ENCODE data around the gene CEACAM7. TPM values are rescaled to one million over a fixed set of nuclear protein-coding genes. Genes with fewer than 3 reads are reported as not detected.

The CEACAM7 gene
- not detected in 2 replicates for total RNA-seq (2016; rRNA removed; fragmentation: Illumina TruSeq; extraction: Trizol)
- not detected in 2 replicates for total RNA-seq (2016; cell fraction: cytosol; rRNA removed; fragmentation: Illumina TruSeq; extraction: Trizol; ENCODE audit: low read depth)
- not detected in 2 replicates for total RNA-seq (2016; cell fraction: insoluble cytoplasmic fraction; rRNA removed; fragmentation: Illumina TruSeq; extraction: Trizol)
- total RNA-seq (2016; cell fraction: membrane; rRNA removed; fragmentation: Illumina TruSeq; extraction: Trizol), result not detected in 2 replicates
- not detected in 2 replicates for total RNA-seq (2016; cell fraction: nucleus; rRNA removed; fragmentation: Illumina TruSeq; extraction: Trizol)
- not detected in 2 replicates for polyA plus RNA-seq (2011; rRNA removed)
- not detected in 2 replicates for polyA plus RNA-seq (2011; cell fraction: cytosol; rRNA removed)
- not detected in 2 replicates for polyA plus RNA-seq (2011; cell fraction: nucleus; rRNA removed)
- not detected in 2 replicates for polyA plus RNA-seq (2012)
- not detected in 2 replicates for polyA plus RNA-seq (2016; cell fraction: cytosol; fragmentation: Illumina TruSeq; extraction: Trizol; ENCODE audit: low read depth)
- not detected in 2 replicates for polyA plus RNA-seq (2016; cell fraction: insoluble cytoplasmic fraction; fragmentation: Illumina TruSeq; extraction: Trizol; ENCODE audit: low read depth)
- not detected in 2 replicates for polyA plus RNA-seq (2016; cell fraction: membrane; fragmentation: Illumina TruSeq; extraction: Trizol; ENCODE audit: low read depth)
- not detected in 2 replicates for polyA plus RNA-seq (2016; cell fraction: nucleus; fragmentation: Illumina TruSeq; extraction: Trizol; ENCODE audit: insufficient read depth, low read depth)
- polyA minus RNA-seq (2011; rRNA and poly(A)+ RNA removed; ENCODE audit: low replicate concordance), result not detected in 2 replicates
- polyA minus RNA-seq (2011; cell fraction: cytosol; rRNA and poly(A)+ RNA removed), result not detected in 2 replicates
- polyA minus RNA-seq (2011; cell fraction: nucleus; rRNA and poly(A)+ RNA removed), result not detected in 2 replicates
- not detected for Bru-seq, nascent RNA
- BruChase-seq, experiment 1, labeled RNA remaining after a 6-hour chase, result not detected
- BruChase-seq, experiment 2, labeled RNA remaining after a 2-hour chase, result not detected
- long read RNA-seq, experiment 1, result 0 reads
- long read RNA-seq, experiment 2, result 0 reads

DNA sequence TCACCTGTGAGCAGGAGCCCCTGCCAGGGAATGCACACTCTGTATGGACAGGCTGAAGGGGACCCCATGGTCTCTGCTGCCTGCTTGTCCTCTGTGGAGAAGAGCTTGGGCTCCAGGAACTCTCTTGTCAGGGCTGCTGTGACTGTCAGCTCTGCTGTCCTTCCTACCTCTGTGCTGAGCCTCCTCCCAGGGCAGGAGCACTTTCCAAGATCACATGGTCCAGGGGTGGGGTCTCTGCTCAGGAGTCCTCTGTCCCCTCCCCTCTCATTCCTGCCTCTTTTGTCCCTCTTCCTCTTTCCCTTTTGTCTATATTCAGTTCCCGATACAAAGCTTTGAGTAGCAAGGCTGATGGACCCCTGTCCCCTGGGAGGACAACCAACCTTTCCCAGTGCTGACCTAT, at the start of gene CEACAM7:
CEACAM7 (minus strand) TSS at position 173 of the 400 bp plus-strand sequence; CDS start at position 68, 105 bp downstream.
- Histone ChIP-seq H3K4me3 (replicated peaks in 1 of 3; ENCODE audit: insufficient read depth in 1 of 3, low read depth in 2 of 3, low read length in 3 of 3) (no peak within 1 kb of the TSS), H3K4me2 (ENCODE audit: low read depth, low read length) (no peak within 1 kb of the TSS), H3K27me3 (ENCODE audit: control insufficient read depth in 1 of 2, insufficient read depth in 2 of 2, low read length in 2 of 2) (peaks cover 0 to under 1% of the 10 kb centered on the region in 2 experiments; a peak in 2 of 5 replicates), H3K9me3 (ENCODE audit: low read length) (no peaks in the 10 kb centered on the region), H3K27ac (ENCODE audit: extremely low read length, insufficient read depth, low read length) (no peak within 1 kb of the TSS), H2AFZ (ENCODE audit: low read length) (no peak within 1 kb of the TSS), H3K36me3 (replicated peaks in 1 of 2; ENCODE audit: control insufficient read depth in 1 of 2, insufficient read depth in 2 of 2, low read length in 2 of 2) (no peaks in the 10 kb centered on the region), H4K20me1 (ENCODE audit: insufficient read depth, low read length) (no peaks in the 10 kb centered on the region), H3K4me1 (ENCODE audit: insufficient read depth, low read length) (no peaks in the 10 kb centered on the region), H3K9ac (ENCODE audit: insufficient read depth, low read depth, low read length) (no peak within 1 kb of the TSS), H3K79me2 (ENCODE audit: insufficient read depth, low read length) (no peaks in the 10 kb centered on the region)
- ChIA-PET CTCF (ENCODE audit: low intra/inter-chr PET ratio, low total read pairs) (no interaction called here), POLR2A (no interaction called here)
- no TSS peak for BruUV-seq (replicated peaks)
- WGBS (ENCODE audit: low lambda C conversion rate), result 6% methylated on average over 1 of the region's 1 CpG
- FAIRE-seq, result no peak
- in situ Hi-C loops (cut with HindIII; ENCODE audit: extremely low pct_ligation_motif_present, low pct_unique_long_range_greater_than_20kb), result no loop called here
- ATAC-seq, result no peak
- intact Hi-C loops (cut with micrococcal nuclease; ENCODE audit: unreplicated experiment), result no loop called here
- no peak for DNase-seq (ENCODE audit: low spot score)
- TF ChIP-seq, protein P1, sequence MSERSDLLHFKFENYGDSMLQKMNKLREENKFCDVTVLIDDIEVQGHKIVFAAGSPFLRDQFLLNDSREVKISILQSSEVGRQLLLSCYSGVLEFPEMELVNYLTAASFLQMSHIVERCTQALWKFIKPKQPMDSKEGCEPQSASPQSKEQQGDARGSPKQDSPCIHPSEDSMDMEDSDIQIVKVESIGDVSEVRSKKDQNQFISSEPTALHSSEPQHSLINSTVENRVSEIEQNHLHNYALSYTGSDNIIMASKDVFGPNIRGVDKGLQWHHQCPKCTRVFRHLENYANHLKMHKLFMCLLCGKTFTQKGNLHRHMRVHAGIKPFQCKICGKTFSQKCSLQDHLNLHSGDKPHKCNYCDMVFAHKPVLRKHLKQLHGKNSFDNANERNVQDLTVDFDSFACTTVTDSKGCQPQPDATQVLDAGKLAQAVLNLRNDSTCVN (CRISPR knock-in tag; IDR thresholded peaks at IDR 0.05; ENCODE audit: borderline replicate concordance), result no peak
- TF ChIP-seq ZNF382 (CRISPR knock-in tag; IDR thresholded peaks at IDR 0.05; ENCODE audit: borderline replicate concordance) (no peak), SP1 (IDR thresholded peaks at IDR 0.05) (no peak), SP1 (CRISPR knock-in tag; IDR thresholded peaks at IDR 0.05) (no peak)

All from HepG2 (cell line).